ENCODE data around the gene RETREG2.

GRCh38 chr2:219168932-219169331 is 9.1 kb upstream of the RETREG2 start:
- TF ChIP-seq POLR2A (IDR thresholded peaks at IDR 0.05) (no peak), EP300 (IDR thresholded peaks at IDR 0.05; ENCODE audit: low read depth) (no peak)

All from transverse colon (tissue), 1 donor.